HL-60 (cell line): ENCODE measurements around the gene ERICH4.

Experiments used
- DNase-seq, 2 experiments: peaks; one replicate each; pipeline ENCODE4 v3.0.0-alpha.2; 2010 to 2020; ENCODE audit warnings: low read depth in 1 of 2, low spot score in 1 of 2
- H3K27ac ChIP-seq: fragments of 250-450 bp; sonication (Bioruptor Pico); replicated peaks from 2 replicates; pipeline ENCODE4 v1.5.1; 2020; ENCODE audit warnings: mild to moderate bottlenecking, moderate library complexity
- H3K27me3 ChIP-seq: fragments of 250-450 bp; sonication (Bioruptor Pico); 2 replicates; pipeline ENCODE4 v1.5.1; 2021; ENCODE audit warnings: mild to moderate bottlenecking, moderate library complexity; ENCODE audit not compliant: insufficient read depth, poor library complexity, severe bottlenecking
- H3K4me3 ChIP-seq: replicated peaks from 2 replicates; pipeline ENCODE4 v1.5.1; 2011; ENCODE audit warnings: mild to moderate bottlenecking, control low read depth, low read length; ENCODE audit not compliant: insufficient read depth
- CTCF ChIP-seq: IDR thresholded peaks from one replicate; pipeline ENCODE4 v1.5.1; 2011; ENCODE audit warnings: low read length, control low read depth, inconsistent platforms; ENCODE audit not compliant: insufficient read depth
- GABPA ChIP-seq: IDR thresholded peaks from 2 replicates; pipeline ENCODE4 v1.6.1; 2012; ENCODE audit warnings: low read depth
- POLR2AphosphoS5 ChIP-seq: IDR thresholded peaks from 2 replicates; pipeline ENCODE4 v1.6.1; 2012; ENCODE audit warnings: low read depth
- REST ChIP-seq: IDR thresholded peaks from 2 replicates; pipeline ENCODE4 v1.6.1; 2012; ENCODE audit warnings: low read depth; ENCODE audit not compliant: insufficient replicate concordance
- SPI1 ChIP-seq: IDR thresholded peaks from 2 replicates; pipeline ENCODE4 v1.6.1; 2012; ENCODE audit warnings: low read depth, mild to moderate bottlenecking, borderline replicate concordance

Gene ERICH4

GRCh38 chr19:41437944-41438574 is 4.9 kb upstream of the ERICH4 start:
- no peak for DNase-seq
- H3K27ac ChIP-seq: no peak overlapping the region
- TF ChIP-seq POLR2AphosphoS5 (0 out of 2 replicates have a peak, but pooled peaks have one; percentile 9), CTCF (no peak)
- H3K4me3 ChIP-seq: no peak overlapping the region
- H3K27me3 ChIP-seq: no peaks in the 10 kb centered on the region

- Histone ChIP-seq H3K27me3 (no peaks in the 10 kb centered on the region), H3K4me3 (peak within 1 kb of the TSS; percentile 84), H3K27ac (peak within 1 kb of the TSS; percentile 95)
- peak; percentile 99 for DNase-seq
- peak; percentile 88 for TF ChIP-seq POLR2AphosphoS5
- peak; percentile 68 for TF ChIP-seq REST
- peak; percentile 70; the same call in 1 of the 2 replicates for TF ChIP-seq GABPA
- peak; percentile 39 for TF ChIP-seq CTCF
- TF ChIP-seq SPI1: no peak
Measured at GRCh38 chr19:41439441-41440222, 3.3 kb upstream of the ERICH4 start, which contains the start of gene DMAC2. DMAC2 (minus strand) TSS chr19:41439912; CDS start chr19:41439899, 13 bp downstream.

- no peak overlapping the region for H3K27ac ChIP-seq
- DNase-seq: no peak
- no peak for TF ChIP-seq SPI1
- TF ChIP-seq REST: no peak
- TF ChIP-seq GABPA: no peak
- no peak for TF ChIP-seq CTCF
- TF ChIP-seq POLR2AphosphoS5: no peak
- H3K27me3 ChIP-seq: no peaks in the 10 kb centered on the region
- no peak overlapping the region for H3K4me3 ChIP-seq
Measured at GRCh38 chr19:41441321-41441945, 1.5 kb upstream of the ERICH4 start.
